Skin epidermis (tissue), 12 donors: ENCODE data around the gene GRXCR2.
"Not testable (repeated sequence)": the region's sequence is repeated elsewhere in the genome, so short reads cannot be mapped to it uniquely, and the experiment has no call there.

ENCODE experiments used
- H3K27ac ChIP-seq, 21 experiments: fragments of 200-600 bp; sonication (generic) in 11 of 21; one replicate each; pipeline ENCODE4 v1.5.0; 2020; ENCODE audit warnings: mild to moderate bottlenecking in 3 of 21, inconsistent platforms in 2 of 21, moderate library complexity in 2 of 21
- H3K4me3 ChIP-seq, 7 experiments: fragments of 200-600 bp; sonication (generic) in 2 of 7; one replicate each; pipeline ENCODE4 v1.5.0; 2020; ENCODE audit warnings: inconsistent platforms in 2 of 7, mild to moderate bottlenecking in 2 of 7, moderate library complexity in 1 of 7

The GRXCR2 gene

GRCh38 chr5:145872914-145873313 is at the start of gene GRXCR2:
Gene GRXCR2, minus strand, starts transcription at chr5:145873014. Its CDS starts 46 bp downstream, at chr5:145872968.
- Histone ChIP-seq H3K4me3 (no peak within 1 kb of the TSS), H3K27ac (no peak within 1 kb of the TSS)

GRCh38 chr5:145922059-145922458 is 49.2 kb upstream of the GRXCR2 start:
- peak overlapping the region in 4 of 21 experiments; percentile 3 to 37 (median 26) for H3K27ac ChIP-seq
- H3K4me3 ChIP-seq, result no peak overlapping the region

- peak overlapping the region in 3 of 21 experiments; percentile 29 to 35 (median 33) for H3K27ac ChIP-seq
Observed at GRCh38 chr5:145921211-145921610, 48.4 kb upstream of the GRXCR2 start.

GRCh38 chr5:145920542-145921210 is 47.9 kb upstream of the GRXCR2 start:
- peak overlapping the region in 4 of 21 experiments; percentile 24 to 35 (median 31) for H3K27ac ChIP-seq

More at GRCh38 chr5:145921211-145921610, 48.4 kb upstream of the GRXCR2 start:
- H3K4me3 ChIP-seq, result no peak overlapping the region

GRCh38 chr5:145919413-145919812 is 46.6 kb upstream of the GRXCR2 start:
- no peak overlapping the region for H3K4me3 ChIP-seq
- no peak overlapping the region for H3K27ac ChIP-seq

More at GRCh38 chr5:145920542-145921210, 47.9 kb upstream of the GRXCR2 start:
- H3K4me3 ChIP-seq, result no peak overlapping the region

GRCh38 chr5:145918397-145918796 is 45.6 kb upstream of the GRXCR2 start:
- Histone ChIP-seq H3K4me3 (no peak overlapping the region), H3K27ac (no peak overlapping the region)

GRCh38 chr5:145917288-145917687 is 44.5 kb upstream of the GRXCR2 start:
- no peak overlapping the region for H3K27ac ChIP-seq
- H3K4me3 ChIP-seq, result no peak overlapping the region

- Histone ChIP-seq H3K4me3 (no peak overlapping the region), H3K27ac (no peak overlapping the region)
Observed at GRCh38 chr5:145915970-145916638, 43.3 kb upstream of the GRXCR2 start.

- Histone ChIP-seq H3K4me3 (no peak overlapping the region), H3K27ac (no peak overlapping the region)
Observed at GRCh38 chr5:145913701-145914100, 40.9 kb upstream of the GRXCR2 start.

- Histone ChIP-seq H3K4me3 (no peak overlapping the region), H3K27ac (no peak overlapping the region)
Observed at GRCh38 chr5:145912594-145912993, 39.8 kb upstream of the GRXCR2 start.

GRCh38 chr5:145912019-145912418 is 39.2 kb upstream of the GRXCR2 start:
- Histone ChIP-seq H3K27ac (no peak overlapping the region), H3K4me3 (no peak overlapping the region)

- Histone ChIP-seq H3K4me3 (no peak overlapping the region), H3K27ac (no peak overlapping the region)
Observed at GRCh38 chr5:145911164-145911563, 38.4 kb upstream of the GRXCR2 start.

GRCh38 chr5:145908206-145908960 is 35.6 kb upstream of the GRXCR2 start:
- H3K27ac ChIP-seq, result no peak overlapping the region
- H3K4me3 ChIP-seq, result no peak overlapping the region

GRCh38 chr5:145906401-145906800 is 33.6 kb upstream of the GRXCR2 start:
- Histone ChIP-seq H3K4me3 (no peak overlapping the region), H3K27ac (no peak overlapping the region)

- Histone ChIP-seq H3K27ac (peak overlapping the region in 1 of 21 experiments; percentile 22), H3K4me3 (no peak overlapping the region)
Observed at GRCh38 chr5:145904743-145905142, 31.9 kb upstream of the GRXCR2 start.

GRCh38 chr5:145903867-145904266 is 31.1 kb upstream of the GRXCR2 start:
- Histone ChIP-seq H3K4me3 (no peak overlapping the region), H3K27ac (no peak overlapping the region)

- H3K4me3 ChIP-seq, result no peak overlapping the region
- H3K27ac ChIP-seq, result peak overlapping the region in 2 of 21 experiments; percentile 23 to 31
Observed at GRCh38 chr5:145903113-145903512, 30.3 kb upstream of the GRXCR2 start.

GRCh38 chr5:145902421-145902820 is 29.6 kb upstream of the GRXCR2 start:
- Histone ChIP-seq H3K27ac (no peak overlapping the region), H3K4me3 (no peak overlapping the region)

GRCh38 chr5:145898171-145898570 is 25.4 kb upstream of the GRXCR2 start:
- H3K27ac ChIP-seq, result no peak overlapping the region
- H3K4me3 ChIP-seq, result no peak overlapping the region

- not testable (repeated sequence) for H3K4me3 ChIP-seq, H3K27ac ChIP-seq
Observed at GRCh38 chr5:145891378-145891777, 18.6 kb upstream of the GRXCR2 start.

- H3K4me3 ChIP-seq, result no peak overlapping the region
- no peak overlapping the region for H3K27ac ChIP-seq
Observed at GRCh38 chr5:145889611-145890010, 16.8 kb upstream of the GRXCR2 start.
